Trophoblast cell (in vitro differentiated cells and primary cell): ENCODE data around the gene PTPRM.

Source experiments
- DNase-seq, 2 donors: peaks; one replicate each; pipeline ENCODE4 v3.0.0-alpha.2; 2016
- H2AFZ ChIP-seq: 2 replicates; pipeline ENCODE4 v1.6.1; 2013; ENCODE audit warnings: low read length, moderate library complexity, mild to moderate bottlenecking; ENCODE audit not compliant: insufficient read depth, poor library complexity
- H2AK5ac ChIP-seq: 2 replicates; pipeline ENCODE4 v1.6.1; 2013; ENCODE audit warnings: mild to moderate bottlenecking, low read length
- H2BK120ac ChIP-seq: 2 replicates; pipeline ENCODE4 v1.6.1; 2013; ENCODE audit warnings: low read length, mild to moderate bottlenecking, moderate library complexity; ENCODE audit not compliant: insufficient read depth, poor library complexity
- H2BK12ac ChIP-seq: 2 replicates; pipeline ENCODE4 v1.6.1; 2013; ENCODE audit warnings: mild to moderate bottlenecking, low read length, moderate library complexity
- H2BK5ac ChIP-seq: 2 replicates; pipeline ENCODE4 v1.6.1; 2013; ENCODE audit warnings: low read length, low read depth, moderate library complexity, mild to moderate bottlenecking; ENCODE audit not compliant: poor library complexity
- H3K14ac ChIP-seq: 2 replicates; pipeline ENCODE4 v1.6.1; 2013; ENCODE audit warnings: mild to moderate bottlenecking, low read length
- H3K18ac ChIP-seq: 2 replicates; pipeline ENCODE4 v1.6.1; 2013; ENCODE audit warnings: mild to moderate bottlenecking, low read length
- H3K23ac ChIP-seq: 2 replicates; pipeline ENCODE4 v1.6.1; 2013; ENCODE audit warnings: low read length
- H3K27ac ChIP-seq: 2 replicates; pipeline ENCODE4 v1.5.1; 2013; ENCODE audit warnings: low read depth, mild to moderate bottlenecking, inconsistent platforms, low read length, moderate library complexity
- H3K27me3 ChIP-seq: 2 replicates; pipeline ENCODE4 v1.6.1; 2013; ENCODE audit warnings: inconsistent platforms, mild to moderate bottlenecking, low read length, moderate library complexity; ENCODE audit not compliant: insufficient read depth
- H3K36me3 ChIP-seq, 2 experiments: 1 replicate in 1 of 2; 2 replicates in 1 of 2; pipeline ENCODE4 v1.6.1; 2013; ENCODE audit warnings: low read length in 2 of 2, mild to moderate bottlenecking in 2 of 2, moderate library complexity in 1 of 2; ENCODE audit not compliant: insufficient read depth in 2 of 2, control insufficient read depth in 1 of 2
- H3K4ac ChIP-seq: 2 replicates; pipeline ENCODE4 v1.6.1; 2013; ENCODE audit warnings: low read depth, mild to moderate bottlenecking, low read length, moderate library complexity
- H3K4me1 ChIP-seq, 2 experiments: 1 replicate in 1 of 2; 2 replicates in 1 of 2; pipeline ENCODE4 v1.6.1; 2013; ENCODE audit warnings: low read length in 2 of 2, mild to moderate bottlenecking in 2 of 2, moderate library complexity in 1 of 2; ENCODE audit not compliant: insufficient read depth in 2 of 2, control insufficient read depth in 1 of 2
- H3K4me2 ChIP-seq: 2 replicates; pipeline ENCODE4 v1.6.1; 2013; ENCODE audit warnings: inconsistent platforms, mild to moderate bottlenecking, low read length, moderate library complexity
- H3K4me3 ChIP-seq: 2 replicates; pipeline ENCODE4 v1.5.1; 2013; ENCODE audit warnings: mild to moderate bottlenecking, low read depth, low read length, inconsistent platforms
- H3K79me1 ChIP-seq: one replicate; pipeline ENCODE4 v1.6.1; 2013; ENCODE audit warnings: low read length
- H3K79me2 ChIP-seq: 2 replicates; pipeline ENCODE4 v1.6.1; 2013; ENCODE audit warnings: low read length, mild to moderate bottlenecking; ENCODE audit not compliant: control insufficient read depth, insufficient read depth, poor library complexity
- H3K9ac ChIP-seq: 2 replicates; pipeline ENCODE4 v1.6.1; 2013; ENCODE audit warnings: mild to moderate bottlenecking, low read length
- H3K9me3 ChIP-seq: 2 replicates; pipeline ENCODE4 v1.6.1; 2013; ENCODE audit warnings: low read depth, mild to moderate bottlenecking, control low read depth, inconsistent platforms, low read length; ENCODE audit not compliant: insufficient read depth
- H4K12ac ChIP-seq: 2 replicates; pipeline ENCODE4 v1.6.1; 2013; ENCODE audit warnings: low read depth, mild to moderate bottlenecking, low read length, moderate library complexity
- H4K8ac ChIP-seq: 2 replicates; pipeline ENCODE4 v1.6.1; 2013; ENCODE audit warnings: low read depth, mild to moderate bottlenecking, low read length, moderate library complexity
- H4K91ac ChIP-seq: one replicate; pipeline ENCODE4 v1.6.1; 2013; ENCODE audit warnings: low read depth, mild to moderate bottlenecking, low read length, moderate library complexity
- WGBS: extraction: QIAGEN DNeasy Blood & Tissue Kit; methylation state at CpG from one replicate; pipeline ENCODE4 v1.1.7; 2013; ENCODE audit warnings: missing lambda C conversion rate; ENCODE audit not compliant: insufficient read length, insufficient coverage; ENCODE audit errors: extremely low coverage; 5-methylcytosine and 5-hydroxymethylcytosine counted together

The PTPRM gene

DNA sequence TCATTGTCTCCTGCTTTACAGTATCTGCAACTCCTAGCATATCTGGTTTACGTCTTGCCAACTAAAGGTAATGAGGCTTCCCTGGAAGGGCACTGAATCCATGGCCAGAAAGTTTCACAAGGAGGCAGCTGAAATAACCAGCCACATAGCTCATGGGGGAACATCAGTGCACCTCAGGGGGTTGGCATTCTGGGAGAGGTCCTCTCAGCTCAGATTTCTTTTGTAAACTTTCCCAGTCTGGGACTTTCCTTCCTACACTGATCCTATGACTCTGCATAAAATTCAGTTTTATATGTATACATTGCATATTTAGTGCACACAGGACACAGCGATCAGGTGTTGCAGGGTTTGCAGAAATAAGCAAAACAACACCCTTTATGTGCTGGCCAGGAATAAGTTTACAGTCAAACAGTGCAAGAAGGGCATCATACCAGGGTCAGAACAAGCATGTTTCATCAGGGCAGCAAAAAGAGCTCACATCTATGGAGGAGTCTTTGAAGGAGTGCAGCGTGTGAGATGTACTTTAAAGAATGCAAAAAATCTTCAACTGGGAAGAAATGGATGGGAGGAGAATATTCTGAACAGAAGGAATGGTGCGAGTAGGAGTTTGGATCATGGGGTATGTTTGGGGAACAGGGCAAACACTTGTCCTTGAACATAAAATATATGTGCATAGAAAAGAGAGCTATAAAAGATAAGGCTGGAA, 801.5 kb downstream of the PTPRM start:
- H2AFZ ChIP-seq, result no peak overlapping the region
- H3K23ac ChIP-seq, result peak overlapping the region; percentile 78
- no peak overlapping the region for H2BK120ac ChIP-seq
- no peak overlapping the region for H2AK5ac ChIP-seq
- H4K91ac ChIP-seq, result no peak overlapping the region
- no peak overlapping the region for H4K8ac ChIP-seq
- no peaks in the 10 kb centered on the region for H3K79me2 ChIP-seq
- no peak for DNase-seq
- no peak overlapping the region for H3K14ac ChIP-seq
- H3K79me1 ChIP-seq, result no peaks in the 10 kb centered on the region
- H3K36me3 ChIP-seq, result no peaks in the 10 kb centered on the region
- H3K4me1 ChIP-seq, result peaks cover 0 to 2% of the 10 kb centered on the region in 2 experiments
- H3K9me3 ChIP-seq, result no peaks in the 10 kb centered on the region
- H2BK12ac ChIP-seq, result no peak overlapping the region
- no CpG with 5 or more reads among the region's 4 CpGs for WGBS
- no peak overlapping the region for H3K18ac ChIP-seq
- no peak overlapping the region for H3K4me3 ChIP-seq
- no peak overlapping the region for H3K9ac ChIP-seq
- no peak overlapping the region for H2BK5ac ChIP-seq
- no peak overlapping the region for H3K4me2 ChIP-seq
- no peak overlapping the region for H3K27ac ChIP-seq
- no peak overlapping the region for H3K4ac ChIP-seq
- H4K12ac ChIP-seq, result no peak overlapping the region
- H3K27me3 ChIP-seq, result no peaks in the 10 kb centered on the region

DNA sequence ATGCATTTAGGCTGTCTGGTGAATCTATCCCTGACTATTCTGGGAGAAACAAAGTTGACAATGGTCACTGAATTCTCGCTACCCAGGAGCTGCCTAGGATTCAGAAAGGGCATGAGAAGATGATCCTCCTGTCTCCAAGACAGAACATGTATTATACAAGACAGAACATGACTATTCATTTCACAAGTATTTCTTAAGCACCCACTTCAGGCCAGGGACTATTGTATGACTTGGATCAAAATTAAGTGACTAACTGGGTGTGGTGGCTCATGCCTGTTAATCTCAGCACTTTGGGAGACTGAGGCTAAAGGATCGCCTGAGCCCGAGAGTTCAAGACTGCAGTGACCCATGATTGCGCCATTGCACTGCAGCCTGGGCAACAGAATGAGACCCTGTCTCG, 806.4 kb downstream of the PTPRM start:
- no peak overlapping the region for H3K18ac ChIP-seq
- H3K4me1 ChIP-seq, result no peaks in the 10 kb centered on the region
- H3K79me1 ChIP-seq, result no peaks in the 10 kb centered on the region
- no peak overlapping the region for H4K8ac ChIP-seq
- no peaks in the 10 kb centered on the region for H3K9me3 ChIP-seq
- no peaks in the 10 kb centered on the region for H3K79me2 ChIP-seq
- H3K27me3 ChIP-seq, result no peaks in the 10 kb centered on the region
- no peak overlapping the region for H2BK12ac ChIP-seq
- no peak overlapping the region for H3K4me3 ChIP-seq
- no peak overlapping the region for H3K23ac ChIP-seq
- H2BK5ac ChIP-seq, result no peak overlapping the region
- H3K9ac ChIP-seq, result no peak overlapping the region
- H2AFZ ChIP-seq, result no peak overlapping the region
- no peak overlapping the region for H3K4ac ChIP-seq
- H3K14ac ChIP-seq, result no peak overlapping the region
- no peak for DNase-seq
- no peak overlapping the region for H3K4me2 ChIP-seq
- peaks cover 4 to 5% of the 10 kb centered on the region in 2 experiments for H3K36me3 ChIP-seq
- H4K12ac ChIP-seq, result no peak overlapping the region
- no peak overlapping the region for H2BK120ac ChIP-seq
- no peak overlapping the region for H3K27ac ChIP-seq
- H4K91ac ChIP-seq, result no peak overlapping the region
- no peak overlapping the region for H2AK5ac ChIP-seq
- no CpG with 5 or more reads among the region's 5 CpGs for WGBS

DNA sequence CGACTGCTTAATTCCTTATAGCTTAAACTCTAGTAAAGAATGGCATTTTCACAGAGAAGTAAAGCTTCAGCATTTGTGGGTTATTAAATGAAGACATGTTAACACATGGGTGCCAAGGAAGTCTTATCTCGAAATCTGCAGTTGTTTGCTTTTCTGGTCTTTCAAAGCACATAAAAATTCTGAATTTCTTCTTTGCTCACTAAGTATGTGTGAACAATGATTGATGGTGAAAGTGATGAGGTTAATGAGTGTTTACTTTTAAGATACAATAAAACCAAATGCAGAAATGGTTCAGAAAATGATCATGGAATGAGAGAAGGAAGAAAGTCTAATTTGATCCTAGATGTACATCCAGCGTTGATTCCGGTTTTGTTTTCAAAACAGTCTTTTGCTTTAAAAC, 807.6 kb downstream of the PTPRM start:
- no CpG with 5 or more reads among the region's 4 CpGs for WGBS
- no peak overlapping the region for H2BK12ac ChIP-seq

DNA sequence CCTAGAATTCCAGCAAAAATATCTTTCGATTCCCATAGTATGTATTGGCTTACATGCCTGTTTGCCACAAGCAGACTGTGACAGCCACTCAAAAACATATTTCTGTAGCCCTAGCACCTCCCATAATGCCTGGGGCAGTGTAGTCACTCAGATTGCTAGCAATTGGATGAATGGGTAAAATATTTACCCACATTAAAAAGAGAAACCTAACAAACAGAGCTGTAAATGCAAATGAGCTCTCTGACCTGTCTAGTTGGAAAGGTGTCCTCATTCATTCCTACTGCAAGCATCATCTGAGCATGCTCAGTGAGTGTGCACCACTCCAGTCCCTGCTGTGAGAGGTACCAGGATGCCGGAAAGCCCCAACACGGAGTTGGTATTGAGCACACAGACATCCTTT, 808.1 kb downstream of the PTPRM start:
- no CpG with 5 or more reads among the region's 3 CpGs for WGBS
- no peaks in the 10 kb centered on the region for H3K27me3 ChIP-seq
- no peak overlapping the region for H3K18ac ChIP-seq
- no peaks in the 10 kb centered on the region for H3K79me1 ChIP-seq
- H3K23ac ChIP-seq, result no peak overlapping the region
- no peaks in the 10 kb centered on the region for H3K9me3 ChIP-seq
- no peak overlapping the region for H4K12ac ChIP-seq
- H3K9ac ChIP-seq, result no peak overlapping the region
- DNase-seq, result peak; percentile 60 to 73
- H3K14ac ChIP-seq, result no peak overlapping the region
- no peaks in the 10 kb centered on the region for H3K4me1 ChIP-seq
- H3K79me2 ChIP-seq, result no peaks in the 10 kb centered on the region
- no peak overlapping the region for H2AK5ac ChIP-seq
- H2AFZ ChIP-seq, result no peak overlapping the region
- H3K4ac ChIP-seq, result no peak overlapping the region
- H4K8ac ChIP-seq, result no peak overlapping the region
- H3K27ac ChIP-seq, result no peak overlapping the region
- H3K4me2 ChIP-seq, result no peak overlapping the region
- no peak overlapping the region for H2BK5ac ChIP-seq
- no peak overlapping the region for H2BK120ac ChIP-seq
- peaks cover 12 to 13% of the 10 kb centered on the region in 2 experiments for H3K36me3 ChIP-seq
- H2BK12ac ChIP-seq, result no peak overlapping the region
- H4K91ac ChIP-seq, result no peak overlapping the region
- H3K4me3 ChIP-seq, result no peak overlapping the region

More for the DNA sequence above, 807.6 kb downstream of the PTPRM start:
- no peaks in the 10 kb centered on the region for H3K27me3 ChIP-seq
- H3K9me3 ChIP-seq, result no peaks in the 10 kb centered on the region
- H3K18ac ChIP-seq, result no peak overlapping the region
- H3K4me1 ChIP-seq, result no peaks in the 10 kb centered on the region
- H3K27ac ChIP-seq, result no peak overlapping the region
- no peaks in the 10 kb centered on the region for H3K79me1 ChIP-seq
- no peak overlapping the region for H2BK5ac ChIP-seq
- no peak overlapping the region for H2AK5ac ChIP-seq
- no peak overlapping the region for H2AFZ ChIP-seq
- no peaks in the 10 kb centered on the region for H3K79me2 ChIP-seq
- H3K9ac ChIP-seq, result no peak overlapping the region
- H4K8ac ChIP-seq, result no peak overlapping the region
- no peak for DNase-seq
- no peak overlapping the region for H3K14ac ChIP-seq
- no peak overlapping the region for H3K4ac ChIP-seq
- no peak overlapping the region for H3K4me2 ChIP-seq
- no peak overlapping the region for H3K23ac ChIP-seq
- H2BK120ac ChIP-seq, result no peak overlapping the region
- H3K36me3 ChIP-seq, result peaks cover 12 to 13% of the 10 kb centered on the region in 2 experiments
- no peak overlapping the region for H4K12ac ChIP-seq
- H4K91ac ChIP-seq, result no peak overlapping the region
- H3K4me3 ChIP-seq, result no peak overlapping the region
